ENCODE data around the gene ZNF490. TPM values are rescaled to one million over a fixed set of nuclear protein-coding genes. Genes with fewer than 3 reads are reported as not detected.
"Not testable (repeated sequence)": the region's sequence is repeated elsewhere in the genome, so short reads cannot be mapped to it uniquely, and the experiment has no call there.

The ZNF490 gene
- total RNA-seq, 1 donor from 2014 or later: 13.6 TPM

DNA sequence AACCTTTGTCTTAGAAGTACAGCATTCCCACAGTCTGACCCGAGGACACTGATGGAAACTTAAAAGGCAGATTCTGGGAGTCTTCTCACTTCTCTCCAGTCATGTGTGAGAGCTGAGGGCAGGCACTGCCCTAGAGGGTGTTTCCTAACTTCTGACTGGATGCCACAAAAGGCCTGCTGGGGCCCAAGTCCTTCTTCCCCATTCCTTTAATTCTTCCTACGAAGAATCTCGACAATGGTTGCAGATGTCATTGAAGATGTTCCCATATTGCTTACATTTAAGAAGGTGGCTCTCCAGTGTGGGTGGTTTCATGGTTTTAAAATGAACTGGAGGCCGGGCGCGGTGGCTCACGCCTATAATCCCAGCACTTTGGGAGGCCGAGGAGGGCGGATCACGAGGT is 32.0 kb downstream of the ZNF490 start:
- Mint-ChIP-seq H3K9me3 (peaks cover 50% of the 10 kb centered on the region), H3K27ac (no peak overlapping the region), H3K4me1 (no peaks in the 10 kb centered on the region), H3K4me3 (no peak overlapping the region), H3K36me3 (peaks cover 79% of the 10 kb centered on the region), H3K27me3 (ENCODE audit: low read depth) (no peaks in the 10 kb centered on the region)
- DNase-seq (ENCODE audit: low spot score in 2 of 2, unreplicated experiment in 2 of 2): peak in 1 of 2 experiments; percentile 7
- no peak for TF ChIP-seq CTCF (IDR thresholded peaks at IDR 0.05; ENCODE audit: unreplicated experiment)

GRCh38 chr19:12574036-12574435 is 36.6 kb downstream of the ZNF490 start:
- Mint-ChIP-seq H3K4me3 (no peak overlapping the region), H3K4me1 (no peaks in the 10 kb centered on the region), H3K27me3 (ENCODE audit: low read depth) (no peaks in the 10 kb centered on the region), H3K27ac (no peak overlapping the region), H3K36me3 (peaks cover 38% of the 10 kb centered on the region), H3K9me3 (peaks cover 24% of the 10 kb centered on the region)
- no peak for TF ChIP-seq CTCF (IDR thresholded peaks at IDR 0.05; ENCODE audit: unreplicated experiment)
- no peak for DNase-seq (ENCODE audit: low spot score in 2 of 2, unreplicated experiment in 2 of 2)

- Mint-ChIP-seq H3K4me1 (peaks cover 2% of the 10 kb centered on the region), H3K4me3 (no peak overlapping the region), H3K36me3 (no peaks in the 10 kb centered on the region), H3K27ac (no peak overlapping the region), H3K27me3 (ENCODE audit: low read depth) (no peaks in the 10 kb centered on the region), H3K9me3 (no peaks in the 10 kb centered on the region)
- no peak for DNase-seq (ENCODE audit: low spot score in 2 of 2, unreplicated experiment in 2 of 2)
- no peak for TF ChIP-seq CTCF (IDR thresholded peaks at IDR 0.05; ENCODE audit: unreplicated experiment)
Measured at GRCh38 chr19:12567951-12568350, 42.7 kb downstream of the ZNF490 start.

DNA sequence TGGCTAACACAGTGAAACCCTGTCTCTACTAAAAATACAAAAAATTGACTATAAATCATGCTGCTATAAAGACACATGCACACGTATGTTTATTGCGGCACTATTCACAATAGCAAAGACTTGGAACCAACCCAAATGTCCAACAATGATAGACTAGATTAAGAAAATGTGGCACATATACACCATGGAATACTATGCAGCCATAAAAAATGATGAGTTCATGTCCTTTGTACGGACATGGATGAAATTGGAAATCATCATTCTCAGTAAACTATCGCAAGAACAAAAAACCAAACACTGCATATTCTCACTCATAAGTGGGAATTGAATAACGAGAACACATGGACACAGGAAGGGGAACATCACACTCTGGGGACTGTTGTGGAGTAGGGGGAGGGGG is 44.2 kb downstream of the ZNF490 start:
- not testable (repeated sequence) for H3K4me3 Mint-ChIP-seq; DNase-seq (ENCODE audit: low spot score in 2 of 2, unreplicated experiment in 2 of 2); H3K9me3 Mint-ChIP-seq; H3K4me1 Mint-ChIP-seq; H3K27ac Mint-ChIP-seq; H3K36me3 Mint-ChIP-seq; H3K27me3 Mint-ChIP-seq (ENCODE audit: low read depth)

GRCh38 chr19:12564016-12564664 is 46.5 kb downstream of the ZNF490 start:
- Mint-ChIP-seq H3K27me3 (ENCODE audit: low read depth) (peaks cover 4% of the 10 kb centered on the region), H3K4me3 (no peak overlapping the region), H3K4me1 (peaks cover 2% of the 10 kb centered on the region), H3K36me3 (no peaks in the 10 kb centered on the region), H3K9me3 (no peaks in the 10 kb centered on the region), H3K27ac (no peak overlapping the region)
- peak; percentile 72 to 94 for DNase-seq (ENCODE audit: low spot score in 2 of 2, unreplicated experiment in 2 of 2)
- TF ChIP-seq CTCF (IDR thresholded peaks at IDR 0.05; ENCODE audit: unreplicated experiment): peak; percentile 97

DNA sequence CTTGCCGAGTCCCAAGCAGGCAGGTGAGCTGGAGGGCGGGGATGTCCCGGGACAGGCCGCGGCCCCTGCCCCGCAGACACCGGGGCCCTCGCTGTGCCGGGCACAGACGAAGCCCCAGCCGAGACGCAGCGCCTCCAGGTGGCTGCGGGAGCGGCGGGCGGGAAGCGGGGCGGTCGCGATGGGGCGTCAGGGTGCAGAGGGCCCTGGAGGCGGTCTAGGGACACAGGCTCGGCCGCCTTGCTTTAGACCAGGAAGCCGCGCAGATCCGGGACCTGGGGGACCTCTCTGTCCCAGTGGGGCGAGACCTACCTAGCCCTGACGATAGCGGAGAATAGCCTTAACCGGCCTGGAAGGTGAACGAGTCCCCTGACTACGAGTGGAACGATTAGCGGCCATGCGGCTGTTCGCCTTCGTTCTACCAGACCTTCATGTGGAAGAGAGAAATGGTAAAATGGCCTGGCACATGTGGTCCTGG is 55.1 kb downstream of the ZNF490 start:
- no peak overlapping the region for H3K4me3 Mint-ChIP-seq
- H3K27ac Mint-ChIP-seq: no peak overlapping the region
- peaks cover 2% of the 10 kb centered on the region for H3K27me3 Mint-ChIP-seq (ENCODE audit: low read depth)
- no peak for TF ChIP-seq CTCF (IDR thresholded peaks at IDR 0.05; ENCODE audit: unreplicated experiment)
- peaks cover 13% of the 10 kb centered on the region for H3K4me1 Mint-ChIP-seq
- no peaks in the 10 kb centered on the region for H3K36me3 Mint-ChIP-seq
- no peaks in the 10 kb centered on the region for H3K9me3 Mint-ChIP-seq
- DNase-seq (ENCODE audit: low spot score in 2 of 2, unreplicated experiment in 2 of 2): no peak

All from mesothelial cell of epicardium (in vitro differentiated cells).